ENCODE measurements around the gene FAM234B.
A peak's percentile ranks its signal among the peaks of the same experiment; 100 is the strongest.

FAM234B gene

GRCh38 chr12:13091832-13092231, 47.7 kb downstream of the FAM234B start:
- DNase-seq (ENCODE audit: low read depth): no peak

- peak; percentile 29 for DNase-seq (ENCODE audit: low read depth)
These were observed 49.1 kb downstream of the FAM234B start for GRCh38 chr12:13093191-13093847.

- no peak for DNase-seq (ENCODE audit: low read depth)
These were observed 49.7 kb downstream of the FAM234B start for GRCh38 chr12:13093848-13094220.

- DNase-seq (ENCODE audit: low read depth): peak; percentile 76
These were observed 50.2 kb downstream of the FAM234B start for GRCh38 chr12:13094367-13094766.

GRCh38 chr12:13095266-13095995, 51.2 kb downstream of the FAM234B start:
- DNase-seq (ENCODE audit: low read depth): no peak

- DNase-seq (ENCODE audit: low read depth): peak; percentile 42
These were observed 53.4 kb downstream of the FAM234B start for GRCh38 chr12:13097491-13098011.

GRCh38 chr12:13099066-13099843, 55.1 kb downstream of the FAM234B start:
- DNase-seq (ENCODE audit: low read depth): no peak

GRCh38 chr12:13099844-13100604, 55.8 kb downstream of the FAM234B start:
- no peak for DNase-seq (ENCODE audit: low read depth)

- no peak for DNase-seq (ENCODE audit: low read depth)
These were observed 56.4 kb downstream of the FAM234B start for GRCh38 chr12:13100605-13100881.

GRCh38 chr12:13100882-13101769, 56.9 kb downstream of the FAM234B start:
- peak; percentile 99 for DNase-seq (ENCODE audit: low read depth)

GRCh38 chr12:13101821-13102375, 57.7 kb downstream of the FAM234B start:
- peak; percentile 60 for DNase-seq (ENCODE audit: low read depth)

GRCh38 chr12:13102461-13103195, 58.4 kb downstream of the FAM234B start:
- peak; percentile 73 for DNase-seq (ENCODE audit: low read depth)

GRCh38 chr12:13103391-13104033, 59.3 kb downstream of the FAM234B start, which contains the start of gene GSG1:
TSS of gene GSG1 (minus strand) at chr12:13103667. CDS start at chr12:13103512, 155 bp downstream.
- DNase-seq (ENCODE audit: low read depth): peak; percentile 35

GRCh38 chr12:13104409-13104808, 60.2 kb downstream of the FAM234B start:
- DNase-seq (ENCODE audit: low read depth): no peak

- DNase-seq (ENCODE audit: low read depth): no peak
These were observed 61.6 kb downstream of the FAM234B start for GRCh38 chr12:13105781-13106180.

- DNase-seq (ENCODE audit: low read depth): no peak
These were observed 62.5 kb downstream of the FAM234B start for GRCh38 chr12:13106666-13107065.

- DNase-seq (ENCODE audit: low read depth): no peak
These were observed 68.8 kb downstream of the FAM234B start for GRCh38 chr12:13112968-13113367.

- no peak for DNase-seq (ENCODE audit: low read depth)
These were observed 70.3 kb downstream of the FAM234B start for GRCh38 chr12:13114251-13115052.

GRCh38 chr12:13116259-13116658, 72.1 kb downstream of the FAM234B start:
- DNase-seq (ENCODE audit: low read depth): no peak
